Smooth muscle cell (in vitro differentiated cells): ENCODE results near the gene TMEM163. TPM values are rescaled to one million over a fixed set of nuclear protein-coding genes. Genes with fewer than 3 reads are reported as not detected.

Experiments used
- DNase-seq: peaks from one replicate; lab custom pipeline; 2025; ENCODE audit not compliant: unreplicated experiment; lab: John Stamatoyannopoulos, UW
- H2AFZ ChIP-seq: fragments of 200-600 bp; sonication (generic); 2 replicates; pipeline ENCODE4 v1.6.0; 2016; ENCODE audit warnings: antibody characterized with exemption, low read depth, mild to moderate bottlenecking
- H3F3A ChIP-seq: fragments of 200-600 bp; sonication (generic); 2 replicates; pipeline ENCODE4 v1.6.0; 2017; ENCODE audit warnings: antibody characterized with exemption, low read depth
- H3K27ac ChIP-seq: fragments of 200-600 bp; sonication (generic); 2 replicates; pipeline ENCODE4 v1.5.1; 2016; ENCODE audit warnings: low read depth, mild to moderate bottlenecking
- H3K27me3 ChIP-seq: fragments of 200-600 bp; sonication (generic); 2 replicates; pipeline ENCODE4 v1.6.1; 2016; ENCODE audit warnings: low read depth, mild to moderate bottlenecking
- H3K36me3 ChIP-seq: fragments of 200-600 bp; sonication (generic); 2 replicates; pipeline ENCODE4 v1.5.1; 2016; ENCODE audit warnings: low read depth
- H3K4me1 ChIP-seq: fragments of 200-600 bp; sonication (generic); 2 replicates; pipeline ENCODE4 v1.5.1; 2016; ENCODE audit warnings: low read depth
- H3K4me2 ChIP-seq: fragments of 200-600 bp; sonication (generic); 2 replicates; pipeline ENCODE4 v1.6.0; 2016; ENCODE audit warnings: mild to moderate bottlenecking
- H3K4me3 ChIP-seq: fragments of 200-600 bp; sonication (generic); 2 replicates; pipeline ENCODE4 v1.5.1; 2016; ENCODE audit warnings: mild to moderate bottlenecking
- H3K79me2 ChIP-seq: fragments of 200-600 bp; sonication (generic); 2 replicates; pipeline ENCODE4 v1.6.0; 2016; ENCODE audit warnings: low read depth, mild to moderate bottlenecking
- H3K9ac ChIP-seq: fragments of 200-600 bp; sonication (generic); 2 replicates; pipeline ENCODE4 v1.6.0; 2016; ENCODE audit warnings: low read depth
- H3K9me3 ChIP-seq: fragments of 200-600 bp; sonication (generic); replicated peaks from 2 replicates; pipeline ENCODE4 v1.5.1; 2016; ENCODE audit warnings: low read depth
- H4K20me1 ChIP-seq: fragments of 200-600 bp; sonication (generic); 2 replicates; pipeline ENCODE4 v1.6.0; 2016; ENCODE audit warnings: low read depth
- CTCF ChIP-seq: fragments of 200-600 bp; sonication (generic); IDR thresholded peaks from 2 replicates; pipeline ENCODE4 v1.5.1; 2017; ENCODE audit warnings: borderline replicate concordance, mild to moderate bottlenecking, antibody characterized with exemption; ENCODE audit not compliant: insufficient read depth, poor library complexity, severe bottlenecking
- WGBS: methylation state at CpG from one replicate; pipeline ENCODE4 v1.1.7; 2016; ENCODE audit warnings: low lambda C conversion rate; 5-methylcytosine and 5-hydroxymethylcytosine counted together
- polyA plus RNA-seq: library from polyadenylated mRNA; unstranded; fragments of >200 nt; fragmentation: Nextera tagmentation; extraction: Ambion mirVana; gene quantifications from 2 replicates; pipeline ENCODE4 v1.2.1, GENCODE V29; 2016
- total RNA-seq: library from RNA; depleted of rRNA; stranded (reverse); fragments of >200 nt; gene quantifications from 2 replicates; pipeline ENCODE4 v1.2.3, GENCODE V29; 2014

TMEM163 gene
- total and polyA plus RNA-seq, 2 experiments from 2014 or later = 0.31 TPM; not detected in 1

GRCh38 chr2:134712299-134712698 lies 6.5 kb downstream of the TMEM163 start:
- Histone ChIP-seq H3K9ac (no peak overlapping the region), H3K27me3 (peaks cover 66% of the 10 kb centered on the region), H3K79me2 (no peaks in the 10 kb centered on the region), H3K4me3 (no peak overlapping the region), H3K36me3 (no peaks in the 10 kb centered on the region), H3F3A (no peaks in the 10 kb centered on the region), H2AFZ (no peak overlapping the region), H3K9me3 (no peaks in the 10 kb centered on the region), H3K4me1 (peaks cover under 1% of the 10 kb centered on the region), H4K20me1 (no peaks in the 10 kb centered on the region), H3K27ac (no peak overlapping the region), H3K4me2 (no peak overlapping the region)
- no peak for DNase-seq
- WGBS = 14% methylated on average over 3 of the region's 3 CpGs
- no peak for TF ChIP-seq CTCF

GRCh38 chr2:134711692-134712091 lies 7.1 kb downstream of the TMEM163 start:
- Histone ChIP-seq H3K4me2 (no peak overlapping the region), H2AFZ (no peak overlapping the region), H3K9ac (no peak overlapping the region), H3K4me1 (no peaks in the 10 kb centered on the region), H3K9me3 (no peaks in the 10 kb centered on the region), H3K27ac (no peak overlapping the region), H4K20me1 (no peaks in the 10 kb centered on the region), H3K79me2 (no peaks in the 10 kb centered on the region), H3F3A (no peaks in the 10 kb centered on the region), H3K27me3 (peaks cover 60% of the 10 kb centered on the region), H3K4me3 (no peak overlapping the region), H3K36me3 (no peaks in the 10 kb centered on the region)
- WGBS = 17% methylated on average over 3 of the region's 3 CpGs
- DNase-seq = no peak
- no peak for TF ChIP-seq CTCF

- Histone ChIP-seq H2AFZ (no peak overlapping the region), H3K4me2 (no peak overlapping the region)
- 72% methylated on average over 5 of the region's 5 CpGs for WGBS
Observed at GRCh38 chr2:134707330-134707676, 11.5 kb downstream of the TMEM163 start.

More at GRCh38 chr2:134707330-134707676, 11.5 kb downstream of the TMEM163 start:
- DNase-seq = no peak
- no peak for TF ChIP-seq CTCF
- Histone ChIP-seq H3K27ac (no peak overlapping the region), H3K4me3 (no peak overlapping the region), H3K4me1 (no peaks in the 10 kb centered on the region), H3K79me2 (no peaks in the 10 kb centered on the region), H3K9ac (no peak overlapping the region), H4K20me1 (no peaks in the 10 kb centered on the region), H3K9me3 (no peaks in the 10 kb centered on the region), H3K36me3 (no peaks in the 10 kb centered on the region), H3K27me3 (peaks cover 18% of the 10 kb centered on the region), H3F3A (no peaks in the 10 kb centered on the region)
